Tibial nerve (tissue), 4 donors: ENCODE measurements around the gene DTX3.

Experiments used
- EP300 ChIP-seq, 2 donors: sonication (generic); formaldehyde crosslinking; IDR thresholded peaks; one replicate each; pipeline ENCODE4 v1.6.1; 2017; ENCODE audit warnings: antibody characterized with exemption in 2 of 2, mild to moderate bottlenecking in 1 of 2
- POLR2A ChIP-seq, 2 donors: fragments of 450-650 bp; IDR thresholded peaks; one replicate each; pipeline ENCODE4 v1.6.1; 2017; ENCODE audit warnings: antibody characterized with exemption in 2 of 2, mild to moderate bottlenecking in 2 of 2, moderate library complexity in 2 of 2
- TF ChIP-seq, protein P1 (sequence below), 5 experiments: fragments of 200-600 bp in 3 of 5; fragments of 450-650 bp in 2 of 5; sonication (generic) in 3 of 5; IDR thresholded peaks; one replicate each; pipeline ENCODE4 v1.5.1; 2016 to 2019; ENCODE audit warnings: antibody characterized with exemption in 5 of 5, mild to moderate bottlenecking in 3 of 5, moderate library complexity in 2 of 5

GRCh38 chr12:57628280-57629191 is 23.9 kb downstream of the DTX3 start:
- TF ChIP-seq, protein P1, sequence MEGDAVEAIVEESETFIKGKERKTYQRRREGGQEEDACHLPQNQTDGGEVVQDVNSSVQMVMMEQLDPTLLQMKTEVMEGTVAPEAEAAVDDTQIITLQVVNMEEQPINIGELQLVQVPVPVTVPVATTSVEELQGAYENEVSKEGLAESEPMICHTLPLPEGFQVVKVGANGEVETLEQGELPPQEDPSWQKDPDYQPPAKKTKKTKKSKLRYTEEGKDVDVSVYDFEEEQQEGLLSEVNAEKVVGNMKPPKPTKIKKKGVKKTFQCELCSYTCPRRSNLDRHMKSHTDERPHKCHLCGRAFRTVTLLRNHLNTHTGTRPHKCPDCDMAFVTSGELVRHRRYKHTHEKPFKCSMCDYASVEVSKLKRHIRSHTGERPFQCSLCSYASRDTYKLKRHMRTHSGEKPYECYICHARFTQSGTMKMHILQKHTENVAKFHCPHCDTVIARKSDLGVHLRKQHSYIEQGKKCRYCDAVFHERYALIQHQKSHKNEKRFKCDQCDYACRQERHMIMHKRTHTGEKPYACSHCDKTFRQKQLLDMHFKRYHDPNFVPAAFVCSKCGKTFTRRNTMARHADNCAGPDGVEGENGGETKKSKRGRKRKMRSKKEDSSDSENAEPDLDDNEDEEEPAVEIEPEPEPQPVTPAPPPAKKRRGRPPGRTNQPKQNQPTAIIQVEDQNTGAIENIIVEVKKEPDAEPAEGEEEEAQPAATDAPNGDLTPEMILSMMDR (IDR thresholded peaks at IDR 0.05): no peak
- TF ChIP-seq POLR2A (IDR thresholded peaks at IDR 0.05): no peak
- no peak for TF ChIP-seq EP300 (IDR thresholded peaks at IDR 0.05)
